Esophagus muscularis mucosa (tissue), 4 donors: Measurements from ENCODE around the gene RSU1. TPM values are rescaled to one million over a fixed set of nuclear protein-coding genes. Genes with fewer than 3 reads are reported as not detected.
A peak's percentile ranks its signal among the peaks of the same experiment; 100 is the strongest.

ENCODE experiments used
- DNase-seq: peaks from one replicate; pipeline ENCODE4 v3.0.0-alpha.2; 2017; ENCODE audit errors: extremely low spot score
- H3K27ac ChIP-seq, 4 donors: fragments of 200-600 bp; sonication (generic); replicated peaks in 1 of 4; 1 replicate in 3 of 4; 2 replicates in 1 of 4; pipeline ENCODE4 v1.5.1; 2016 to 2019; ENCODE audit warnings: mild to moderate bottlenecking in 1 of 4
- H3K27me3 ChIP-seq, 4 donors: fragments of 200-600 bp; sonication (generic); one replicate each; pipeline versions ENCODE4 v1.5.1 to v1.6.0; 2016 to 2019
- H3K36me3 ChIP-seq, 4 donors: fragments of 200-600 bp; sonication (generic); one replicate each; pipeline ENCODE4 v1.5.1; 2016 to 2019
- H3K4me1 ChIP-seq, 4 donors: fragments of 200-600 bp; sonication (generic); one replicate each; pipeline ENCODE4 v1.5.1; 2016 to 2019
- H3K4me3 ChIP-seq, 4 donors: fragments of 200-600 bp; sonication (generic); 1 replicate in 2 of 4; 2 replicates in 2 of 4; pipeline ENCODE4 v1.5.1; 2016 to 2019; ENCODE audit warnings: mild to moderate bottlenecking in 4 of 4, moderate library complexity in 1 of 4
- H3K9me3 ChIP-seq, 4 donors: fragments of 200-600 bp; sonication (generic); 1 replicate in 3 of 4; 2 replicates in 1 of 4; pipeline ENCODE4 v1.5.1; 2016 to 2019
- CTCF ChIP-seq, 3 experiments: fragments of 200-600 bp in 2 of 3; fragments of 450-650 bp in 1 of 3; sonication (generic) in 2 of 3; IDR thresholded peaks; one replicate each; pipeline ENCODE4 v1.5.1; 2017 to 2019; ENCODE audit warnings: antibody characterized with exemption in 3 of 3, mild to moderate bottlenecking in 2 of 3, moderate library complexity in 1 of 3
- EP300 ChIP-seq: sonication (generic); formaldehyde crosslinking; IDR thresholded peaks from one replicate; pipeline ENCODE4 v1.6.1; 2017; ENCODE audit warnings: antibody characterized with exemption
- POLR2A ChIP-seq: fragments of 450-650 bp; IDR thresholded peaks from one replicate; pipeline ENCODE4 v1.6.1; 2017; ENCODE audit warnings: antibody characterized with exemption, moderate library complexity, mild to moderate bottlenecking, low read depth
- POLR2AphosphoS5 ChIP-seq, 2 donors: sonication (generic); formaldehyde crosslinking; IDR thresholded peaks; one replicate each; pipeline ENCODE4 v1.6.1; 2017; ENCODE audit warnings: antibody characterized with exemption in 2 of 2
- WGBS: methylation state at CpG from one replicate; pipeline ENCODE4 v1.1.5; 2018; 5-methylcytosine and 5-hydroxymethylcytosine counted together
- intact Hi-C: fragments of 100-400 bp; cut with DNase I; formaldehyde crosslinking; loops from one replicate; pipeline ENCODE4 v1.15.1; 2023
- total RNA-seq, 4 donors: library from RNA; depleted of rRNA; stranded (reverse); fragments of >200 nt; gene quantifications; one replicate each; pipeline versions ENCODE4 v1.1.0 to v1.2.1, GENCODE V29; 2016

The RSU1 gene
- total RNA-seq, 4 donors from 2014 or later: 56.9 to 146 (median 90.7) TPM

GRCh38 chr10:16819026-16819425, 1.8 kb upstream of the RSU1 start:
- Histone ChIP-seq H3K36me3 (peaks cover 0 to 1% (median 0%) of the 10 kb centered on the region in 4 donors), H3K27ac (no peak overlapping the region), H3K4me3 (no peak overlapping the region), H3K27me3 (no peaks in the 10 kb centered on the region), H3K9me3 (peaks cover 0 to 3% (median 0%) of the 10 kb centered on the region in 4 donors), H3K4me1 (peaks cover 24 to 37% (median 35%) of the 10 kb centered on the region in 4 donors)
- TF ChIP-seq POLR2AphosphoS5 (IDR thresholded peaks at IDR 0.05) (no peak), EP300 (no peak), POLR2A (no peak), CTCF (IDR thresholded peaks at IDR 0.05) (no peak)
- no peak for DNase-seq
- intact Hi-C loops: no loop called here
- 82% methylated on average over 6 of the region's 6 CpGs for WGBS

GRCh38 chr10:16816830-16817124, 447 bp downstream of the RSU1 start:
- intact Hi-C loops: no loop called here
- Histone ChIP-seq H3K36me3 (peaks cover 0 to 3% (median 0%) of the 10 kb centered on the region in 4 donors), H3K27ac (peak overlapping the region; percentile 80 to 97 (median 80)), H3K4me1 (peaks cover 24 to 55% (median 46%) of the 10 kb centered on the region in 4 donors), H3K27me3 (no peaks in the 10 kb centered on the region), H3K4me3 (peak overlapping the region; percentile 70 to 88 (median 83)), H3K9me3 (no peaks in the 10 kb centered on the region)
- no peak for TF ChIP-seq POLR2AphosphoS5 (IDR thresholded peaks at IDR 0.05)
- no peak for TF ChIP-seq POLR2A
- no peak for TF ChIP-seq CTCF (IDR thresholded peaks at IDR 0.05)
- TF ChIP-seq EP300: no peak
- DNase-seq: no peak
- 3% methylated on average over 5 of the region's 12 CpGs for WGBS

- TF ChIP-seq POLR2A (no peak), POLR2AphosphoS5 (IDR thresholded peaks at IDR 0.05) (no peak), CTCF (IDR thresholded peaks at IDR 0.05) (no peak), EP300 (no peak)
- intact Hi-C loops: no loop called here
These were observed 1.1 kb downstream of the RSU1 start for GRCh38 chr10:16816171-16816570.

GRCh38 chr10:16814012-16814411, 3.2 kb downstream of the RSU1 start:
- DNase-seq: no peak
- Histone ChIP-seq H3K36me3 (peaks cover 0 to 3% (median 0%) of the 10 kb centered on the region in 4 donors), H3K9me3 (no peaks in the 10 kb centered on the region), H3K27me3 (no peaks in the 10 kb centered on the region), H3K4me3 (no peak overlapping the region), H3K27ac (no peak overlapping the region), H3K4me1 (peaks cover 24 to 69% (median 53%) of the 10 kb centered on the region in 4 donors)
- TF ChIP-seq CTCF (IDR thresholded peaks at IDR 0.05) (no peak), POLR2AphosphoS5 (IDR thresholded peaks at IDR 0.05) (no peak), EP300 (no peak), POLR2A (no peak)
- intact Hi-C loops: no loop called here
- 96% methylated on average over 3 of the region's 3 CpGs for WGBS

More at GRCh38 chr10:16816171-16816570, 1.1 kb downstream of the RSU1 start:
- no peak for DNase-seq
- WGBS: 54% methylated on average over 4 of the region's 4 CpGs
- no peaks in the 10 kb centered on the region for H3K27me3 ChIP-seq
- no peaks in the 10 kb centered on the region for H3K9me3 ChIP-seq
- H3K4me3 ChIP-seq: peak overlapping the region; percentile 70 to 88 (median 83)
- peaks cover 24 to 59% (median 48%) of the 10 kb centered on the region in 4 donors for H3K4me1 ChIP-seq
- peaks cover 0 to 3% (median 0%) of the 10 kb centered on the region in 4 donors for H3K36me3 ChIP-seq
- H3K27ac ChIP-seq: peak overlapping the region in 2 of 4 donors; percentile 80 to 97

GRCh38 chr10:16812676-16813075, 4.5 kb downstream of the RSU1 start:
- no peak for TF ChIP-seq CTCF (IDR thresholded peaks at IDR 0.05)
- no peak for TF ChIP-seq POLR2A
- TF ChIP-seq EP300: no peak
- TF ChIP-seq POLR2AphosphoS5 (IDR thresholded peaks at IDR 0.05): no peak
- intact Hi-C loops: no loop called here
- H3K4me3 ChIP-seq: no peak overlapping the region
- 56% methylated on average over 4 of the region's 4 CpGs for WGBS
- H3K4me1 ChIP-seq: peaks cover 24 to 64% (median 45%) of the 10 kb centered on the region in 4 donors
- DNase-seq: no peak
- H3K27ac ChIP-seq: no peak overlapping the region
- no peaks in the 10 kb centered on the region for H3K9me3 ChIP-seq
- peaks cover 0 to 3% (median 0%) of the 10 kb centered on the region in 4 donors for H3K36me3 ChIP-seq
- H3K27me3 ChIP-seq: no peaks in the 10 kb centered on the region
